ENCODE results near the gene SH3PXD2A.
"Not testable (repeated sequence)": the region's sequence is repeated elsewhere in the genome, so short reads cannot be mapped to it uniquely, and the experiment has no call there.

Gene SH3PXD2A

GRCh38 chr10:103847909-103848468 is 7.4 kb downstream of the SH3PXD2A start:
- no peak for DNase-seq

DNA sequence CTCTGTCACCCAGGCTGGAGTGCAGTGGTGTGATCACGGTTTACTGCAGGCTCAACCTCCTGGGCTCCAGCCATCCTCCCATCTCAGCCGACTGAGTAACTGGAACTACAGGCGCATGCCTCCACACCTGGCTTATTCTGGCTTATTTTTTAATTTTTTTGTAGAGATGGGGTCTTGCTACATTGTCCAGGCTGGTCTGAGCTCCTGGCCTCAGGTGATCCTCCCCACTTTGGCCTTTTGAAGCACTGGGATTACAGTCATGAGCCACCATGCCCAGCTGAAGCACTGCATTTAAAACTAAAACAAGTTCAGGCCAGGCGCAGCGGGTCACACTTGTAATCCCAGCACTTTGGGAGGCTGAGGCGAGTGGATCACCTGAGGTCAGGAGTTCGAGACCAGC is 8.0 kb downstream of the SH3PXD2A start:
- no peak for DNase-seq

DNA sequence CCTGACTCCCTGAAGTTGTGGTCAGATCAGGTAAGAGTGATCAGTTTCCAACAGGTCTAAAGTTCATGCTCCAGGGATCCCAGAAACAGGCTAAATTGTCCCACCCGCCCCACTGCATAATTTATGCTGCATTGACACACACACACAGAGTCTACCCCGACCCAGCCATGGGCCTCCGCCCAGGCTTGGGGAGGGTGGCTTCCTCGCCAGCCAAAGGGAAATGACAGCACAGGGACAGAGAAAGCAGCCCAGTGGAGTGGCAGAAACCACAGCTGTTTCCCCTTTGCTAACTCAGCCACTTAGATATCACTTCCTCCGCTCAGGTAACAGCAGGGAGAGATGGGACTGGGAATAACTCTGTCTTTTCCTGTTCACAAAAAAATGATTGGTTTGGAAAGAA is 9.4 kb downstream of the SH3PXD2A start:
- DNase-seq: no peak

DNA sequence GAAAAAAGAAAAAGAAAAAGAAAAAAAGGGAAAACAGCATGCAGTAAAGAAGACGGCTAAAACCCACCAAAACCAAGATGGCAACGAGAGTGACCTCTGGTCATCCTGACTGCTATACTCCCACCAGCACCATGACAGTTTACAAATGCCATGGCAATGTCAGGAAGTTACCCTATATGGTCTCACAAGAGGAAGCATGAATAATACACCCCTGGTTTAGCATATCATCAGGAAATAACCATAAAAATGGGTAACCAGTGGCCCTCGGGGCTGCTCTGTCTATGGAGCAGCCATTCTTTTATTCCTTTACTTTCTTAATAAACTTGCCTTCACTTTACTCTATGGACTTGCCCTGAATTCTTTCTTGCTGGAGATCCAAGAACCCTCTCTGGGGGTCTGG is 10.0 kb downstream of the SH3PXD2A start:
- DNase-seq: not testable (repeated sequence)

- DNase-seq: no peak
Measured at GRCh38 chr10:103843854-103844570, 11.4 kb downstream of the SH3PXD2A start.

DNA sequence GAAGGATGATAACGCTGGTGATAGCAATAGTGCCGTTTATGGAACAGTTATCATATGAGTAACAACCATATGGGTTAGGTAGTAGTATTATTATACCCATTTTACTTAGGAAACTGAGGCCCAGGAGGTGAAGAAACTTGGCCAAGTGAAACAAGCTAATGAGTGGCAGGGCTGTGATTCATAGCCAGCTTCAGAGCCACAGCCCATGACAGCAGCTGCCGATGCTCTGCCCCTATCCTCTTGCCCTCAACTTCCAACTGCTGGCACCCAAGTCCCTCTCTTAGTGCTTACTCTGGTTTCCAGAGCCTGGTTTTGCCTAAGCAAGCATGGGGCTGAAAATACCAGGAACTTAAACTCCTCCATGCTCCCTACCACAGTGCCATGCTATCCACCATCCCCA is 12.3 kb downstream of the SH3PXD2A start:
- DNase-seq: no peak

DNA sequence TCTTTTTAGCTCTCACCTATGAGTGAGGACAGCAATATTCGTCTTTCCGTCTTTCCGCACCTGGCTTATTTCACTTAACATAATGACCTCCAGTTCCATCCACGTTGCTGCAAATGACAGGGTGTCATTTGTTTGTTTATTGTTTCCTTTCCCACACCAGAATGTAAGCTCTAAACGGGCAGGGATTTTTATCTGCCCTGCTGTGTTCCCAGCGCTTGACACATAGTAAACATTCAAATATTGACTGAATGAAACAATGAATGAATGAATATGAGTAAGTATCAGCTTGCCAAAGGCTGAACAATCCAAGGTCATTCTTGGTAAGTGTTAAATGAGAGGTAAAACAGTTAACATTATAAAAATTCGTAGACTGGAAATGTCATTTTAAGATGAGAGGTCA is 12.8 kb downstream of the SH3PXD2A start:
- no peak for DNase-seq

DNA sequence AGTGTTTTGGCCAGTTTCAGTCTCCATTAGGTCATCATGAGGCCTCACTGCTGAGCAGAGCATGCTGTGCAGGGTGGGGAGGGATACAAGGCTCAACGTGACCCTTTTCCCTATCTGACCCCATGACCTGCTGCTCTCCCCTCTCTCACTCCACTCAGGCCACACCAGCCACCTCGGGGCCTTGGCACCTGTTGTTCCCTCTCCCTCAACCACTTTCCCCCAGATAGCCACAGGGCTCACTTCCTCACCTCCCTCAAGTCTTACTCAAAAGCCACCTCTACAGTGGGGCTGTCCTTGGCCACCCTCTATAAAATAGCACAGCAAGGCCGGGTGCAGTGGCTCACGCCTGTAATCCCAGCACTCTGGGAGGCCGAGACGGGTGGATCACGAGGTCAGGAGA is 13.9 kb downstream of the SH3PXD2A start:
- no peak for DNase-seq

- no peak for DNase-seq
Measured at GRCh38 chr10:103840740-103841070, 14.7 kb downstream of the SH3PXD2A start.

DNA sequence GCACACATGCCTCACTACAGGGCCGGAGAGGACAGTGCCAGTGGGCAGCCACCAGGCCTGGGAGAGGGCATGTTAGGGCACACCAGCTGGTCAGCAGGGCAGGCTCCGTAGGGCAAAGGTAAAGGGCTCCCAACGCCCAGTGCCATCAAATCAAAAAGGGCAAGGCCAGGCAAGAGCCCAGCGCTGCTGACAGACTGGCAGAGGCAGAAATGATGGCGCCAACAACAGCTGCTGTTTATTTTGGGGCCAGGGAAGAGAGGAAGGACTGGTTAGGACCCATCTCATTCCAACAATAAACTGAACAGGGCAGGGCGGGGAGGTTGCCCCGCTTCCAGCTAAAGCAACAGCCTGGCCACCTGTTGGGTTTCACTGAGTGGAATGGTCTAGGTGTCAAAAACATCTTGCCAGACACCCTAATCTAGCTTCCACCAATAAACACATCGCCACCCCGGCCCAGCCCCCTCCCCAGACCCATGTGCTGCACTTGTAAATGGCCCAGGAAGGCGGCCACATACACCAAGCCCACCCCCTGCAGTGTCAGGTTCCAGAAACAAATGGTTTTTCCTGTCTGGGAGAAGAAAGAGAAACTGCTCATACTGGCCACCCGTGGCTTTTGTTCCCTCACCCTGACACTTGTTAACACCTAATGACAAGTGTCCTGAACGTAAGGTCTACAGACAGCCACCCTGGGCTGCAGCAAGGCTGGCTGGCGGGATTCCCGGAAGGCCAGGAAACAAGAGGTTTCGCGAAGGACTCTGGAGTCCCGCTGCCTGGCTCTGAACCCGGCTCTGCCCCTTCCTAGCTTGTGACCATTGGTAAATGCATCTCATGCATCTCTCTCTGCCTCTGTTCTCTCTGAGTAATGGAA is 15.3 kb downstream of the SH3PXD2A start:
- DNase-seq: no peak

GRCh38 chr10:103839519-103839871 is 15.9 kb downstream of the SH3PXD2A start:
- DNase-seq: no peak

GRCh38 chr10:103838862-103839518 is 16.4 kb downstream of the SH3PXD2A start:
- no peak for DNase-seq

DNA sequence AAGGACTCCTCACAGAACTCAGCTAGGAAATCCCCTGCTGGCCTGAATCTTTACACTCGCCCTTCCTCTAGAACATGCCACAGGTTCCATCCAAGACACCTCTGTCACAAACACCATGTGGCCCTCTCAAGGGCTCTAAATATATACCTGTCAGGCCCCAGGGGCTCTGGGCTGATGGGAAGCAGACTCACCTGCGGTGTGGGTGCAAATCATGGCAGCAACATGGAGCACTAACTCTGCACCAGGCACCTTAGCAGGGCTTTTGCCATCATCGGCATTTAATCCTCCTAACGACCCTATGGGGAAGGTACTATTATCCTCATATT is 17.3 kb downstream of the SH3PXD2A start:
- DNase-seq: no peak

DNA sequence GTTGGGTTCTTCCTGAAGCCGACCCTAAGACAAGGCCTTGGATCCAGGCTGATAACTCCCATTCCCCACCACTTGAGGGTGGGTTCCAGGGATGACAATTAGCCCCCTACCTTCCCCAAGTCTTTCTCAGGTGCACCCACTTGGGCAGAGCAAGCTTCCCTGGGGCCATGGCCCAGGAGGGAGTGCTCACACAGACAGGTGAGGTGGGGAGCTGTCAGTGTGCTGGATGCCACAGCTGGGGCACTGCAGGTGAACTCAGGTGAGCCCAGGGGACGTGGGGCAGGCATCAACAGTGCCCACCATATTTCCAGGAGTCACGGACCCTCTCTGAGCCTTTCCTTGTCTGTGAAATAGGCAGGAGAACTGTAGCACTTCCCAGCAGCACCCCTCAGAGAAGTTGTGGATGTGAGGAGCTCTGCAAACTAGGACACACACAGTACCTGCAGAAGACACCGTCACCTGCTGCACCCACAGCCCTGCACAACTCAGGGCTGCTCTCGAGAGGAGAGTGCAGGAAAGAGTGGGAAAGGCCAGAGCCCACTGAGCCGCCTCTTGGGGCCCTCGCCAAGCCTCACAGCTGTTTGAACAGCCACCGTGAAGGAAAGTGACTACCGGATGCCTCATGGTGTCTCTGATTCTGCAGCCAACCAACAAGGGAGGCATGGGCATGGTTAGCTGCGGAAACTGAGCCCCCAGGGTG is 17.9 kb downstream of the SH3PXD2A start:
- DNase-seq: no peak

GRCh38 chr10:103836861-103837260 is 18.5 kb downstream of the SH3PXD2A start:
- no peak for DNase-seq

- DNase-seq: no peak
Measured at GRCh38 chr10:103836273-103836672, 19.1 kb downstream of the SH3PXD2A start.

GRCh38 chr10:103835096-103836050 is 20.0 kb downstream of the SH3PXD2A start:
- DNase-seq: no peak

- no peak for DNase-seq
Measured at GRCh38 chr10:103834436-103835095, 20.8 kb downstream of the SH3PXD2A start.

GRCh38 chr10:103833731-103834365 is 21.5 kb downstream of the SH3PXD2A start:
- DNase-seq: no peak

GRCh38 chr10:103832806-103833205 is 22.6 kb downstream of the SH3PXD2A start:
- no peak for DNase-seq
